GM19099 (cell line): ENCODE results near the gene APLP2.

Source experiments
- POLR2A ChIP-seq: IDR thresholded peaks from 3 replicates; pipeline ENCODE4 v1.6.1; 2011; ENCODE audit warnings: low read depth; ENCODE audit not compliant: insufficient read length; ENCODE audit errors: extremely low read depth

The APLP2 gene

GRCh38 chr11:130122141-130122575, 52.5 kb downstream of the APLP2 start:
- TF ChIP-seq POLR2A = no peak

GRCh38 chr11:130123414-130124040, 53.8 kb downstream of the APLP2 start:
- no peak for TF ChIP-seq POLR2A

- TF ChIP-seq POLR2A = no peak
Observed at GRCh38 chr11:130124096-130124495, 54.4 kb downstream of the APLP2 start.

GRCh38 chr11:130125638-130126037, 55.9 kb downstream of the APLP2 start:
- no peak for TF ChIP-seq POLR2A

GRCh38 chr11:130126516-130126915, 56.8 kb downstream of the APLP2 start:
- no peak for TF ChIP-seq POLR2A

- TF ChIP-seq POLR2A = no peak
Observed at GRCh38 chr11:130127509-130127908, 57.8 kb downstream of the APLP2 start.

- no peak for TF ChIP-seq POLR2A
Observed at GRCh38 chr11:130128626-130129025, 58.9 kb downstream of the APLP2 start.

GRCh38 chr11:130129922-130130321, 60.2 kb downstream of the APLP2 start:
- TF ChIP-seq POLR2A = no peak

- TF ChIP-seq POLR2A = no peak
Observed at GRCh38 chr11:130131961-130132850, 62.5 kb downstream of the APLP2 start.

GRCh38 chr11:130133716-130134115, 64.0 kb downstream of the APLP2 start:
- TF ChIP-seq POLR2A = no peak

- TF ChIP-seq POLR2A = no peak
Observed at GRCh38 chr11:130136107-130136506, 66.4 kb downstream of the APLP2 start.

GRCh38 chr11:130137999-130138398, 68.3 kb downstream of the APLP2 start:
- no peak for TF ChIP-seq POLR2A

GRCh38 chr11:130139401-130139800, 69.7 kb downstream of the APLP2 start:
- no peak for TF ChIP-seq POLR2A

- TF ChIP-seq POLR2A = no peak
Observed at GRCh38 chr11:130141561-130142341, 72.1 kb downstream of the APLP2 start.

GRCh38 chr11:130144141-130144540, 74.4 kb downstream of the APLP2 start:
- no peak for TF ChIP-seq POLR2A
